Esophagus (tissue), 2 donors: ENCODE results near the gene MAGT1. TPM values are rescaled to one million over a fixed set of nuclear protein-coding genes. Genes with fewer than 3 reads are reported as not detected.
A peak's percentile ranks its signal among the peaks of the same experiment; 100 is the strongest.

ENCODE experiments used
- H3K27ac ChIP-seq, 2 donors: one replicate each; pipeline ENCODE4 v1.5.1; 2013; ENCODE audit warnings: low read depth in 2 of 2, mild to moderate bottlenecking in 2 of 2, inconsistent platforms in 1 of 2, low read length in 1 of 2, moderate library complexity in 1 of 2
- H3K27me3 ChIP-seq, 2 donors: one replicate each; pipeline ENCODE4 v1.6.1; 2013; ENCODE audit warnings: low read length in 2 of 2, control low read depth in 1 of 2, mild to moderate bottlenecking in 1 of 2; ENCODE audit not compliant: insufficient read depth in 2 of 2, control insufficient read depth in 1 of 2
- H3K36me3 ChIP-seq, 2 donors: one replicate each; pipeline ENCODE4 v1.6.1; 2013; ENCODE audit warnings: low read length in 1 of 2; ENCODE audit not compliant: control insufficient read depth in 2 of 2, insufficient read depth in 2 of 2
- H3K4me1 ChIP-seq, 2 donors: one replicate each; pipeline ENCODE4 v1.6.1; 2013; ENCODE audit warnings: low read length in 1 of 2; ENCODE audit not compliant: control insufficient read depth in 2 of 2, insufficient read depth in 2 of 2
- H3K4me3 ChIP-seq, 2 donors: one replicate each; pipeline ENCODE4 v1.5.1; 2013; ENCODE audit warnings: low read length in 2 of 2, mild to moderate bottlenecking in 2 of 2, low read depth in 1 of 2, moderate library complexity in 1 of 2
- H3K9me3 ChIP-seq, 2 donors: one replicate each; pipeline ENCODE4 v1.6.1; 2013; ENCODE audit warnings: mild to moderate bottlenecking in 2 of 2, low read depth in 1 of 2, low read length in 1 of 2, moderate library complexity in 1 of 2; ENCODE audit not compliant: control insufficient read depth in 2 of 2, insufficient read depth in 1 of 2
- WGBS, 2 donors: extraction: QIAGEN DNeasy Blood & Tissue Kit; methylation state at CpG; one replicate each; pipeline ENCODE4 v1.1.7; 2013; 5-methylcytosine and 5-hydroxymethylcytosine counted together
- polyA plus RNA-seq, 2 donors: library from polyadenylated mRNA; stranded (reverse); fragments of 200-250 nt; gene quantifications; one replicate each; pipeline ENCODE4 v1.2.3, GENCODE V29; 2013
- donor health status: healthy with polysubstance abuse.
- donor health status: Bipolar disorder and iron deficiency.

The MAGT1 gene
- polyA plus RNA-seq, 2 donors = 12.8 to 17.7 TPM

- Histone ChIP-seq H3K27me3 (no peaks in the 10 kb centered on the region), H3K9me3 (no peaks in the 10 kb centered on the region), H3K4me3 (no peak overlapping the region), H3K27ac (no peak overlapping the region), H3K36me3 (no peaks in the 10 kb centered on the region), H3K4me1 (no peaks in the 10 kb centered on the region)
- WGBS, 2 donors = 20 to 69% methylated on average over 2 of the region's 2 CpGs
Observed at GRCh38 chrX:77788050-77788449, 107.2 kb downstream of the MAGT1 start.

GRCh38 chrX:77786365-77786680 lies 108.9 kb downstream of the MAGT1 start:
- WGBS, 2 donors = 10 to 31% methylated on average over 5 of the region's 5 CpGs
- Histone ChIP-seq H3K27ac (peak overlapping the region; percentile 68 to 70), H3K9me3 (no peaks in the 10 kb centered on the region), H3K36me3 (no peaks in the 10 kb centered on the region), H3K4me1 (no peaks in the 10 kb centered on the region), H3K27me3 (no peaks in the 10 kb centered on the region), H3K4me3 (peak overlapping the region; percentile 59 to 62)

- H3K27me3 ChIP-seq = no peaks in the 10 kb centered on the region
- 0 to 27% methylated on average over 53 to 60 of the region's 61 CpGs for WGBS, 2 donors
- no peaks in the 10 kb centered on the region for H3K9me3 ChIP-seq
- peak within 1 kb of the TSS; percentile 68 to 70 for H3K27ac ChIP-seq
- no peaks in the 10 kb centered on the region for H3K4me1 ChIP-seq
- H3K36me3 ChIP-seq = no peaks in the 10 kb centered on the region
- peak within 1 kb of the TSS; percentile 59 to 62 for H3K4me3 ChIP-seq
Observed at GRCh38 chrX:77785486-77786364, 109.5 kb downstream of the MAGT1 start, which contains the start of gene ATRX. Gene ATRX, minus strand, starts transcription at chrX:77786216. Its CDS starts 215 bp downstream, at chrX:77786001.

- Histone ChIP-seq H3K4me1 (no peaks in the 10 kb centered on the region), H3K27ac (no peak overlapping the region), H3K27me3 (no peaks in the 10 kb centered on the region), H3K4me3 (no peak overlapping the region), H3K9me3 (no peaks in the 10 kb centered on the region), H3K36me3 (no peaks in the 10 kb centered on the region)
- whole genome bisulfite sequencing, 2 donors = 59 to 66% methylated on average over 3 of the region's 3 CpGs
Observed at GRCh38 chrX:77779695-77780094, 115.5 kb downstream of the MAGT1 start.

GRCh38 chrX:77776659-77777058 lies 118.6 kb downstream of the MAGT1 start:
- no peak overlapping the region for H3K27ac ChIP-seq
- H3K4me3 ChIP-seq = no peak overlapping the region
- no peaks in the 10 kb centered on the region for H3K27me3 ChIP-seq
- WGBS, 2 donors = 31 to 46% methylated on average over 2 of the region's 2 CpGs
- H3K4me1 ChIP-seq = no peaks in the 10 kb centered on the region
- H3K36me3 ChIP-seq = no peaks in the 10 kb centered on the region
- H3K9me3 ChIP-seq = no peaks in the 10 kb centered on the region

Other genes starting within 250 kb of the MAGT1 start
- gene ATRX, start 109.2 kb downstream of the MAGT1 start, polyA plus RNA-seq = 10 to 100 TPM in 1 of 2 donors, 1 to 10 TPM in 1; 7.4 to 12.3 TPM
- gene COX7B, start 4.0 kb upstream of the MAGT1 start, polyA plus RNA-seq = 1,000 to 10,000 TPM in 1 of 2 donors, 100 to 1,000 TPM in 1; 982 to 1,162 TPM
- gene ATP7A, start 15.3 kb upstream of the MAGT1 start, polyA plus RNA-seq = 1 to 10 TPM; 2.1 to 2.7 TPM
- not detected for gene PGAM4, start 74.2 kb upstream of the MAGT1 start, polyA plus RNA-seq
- 100 to 1,000 TPM in 1 of 2 donors, 10 to 100 TPM in 1; 86.0 to 238 TPM for gene PGK1, start 208.8 kb upstream of the MAGT1 start, polyA plus RNA-seq
- 10 to 100 TPM; 10.6 to 10.9 TPM for gene TAF9B, start 244.2 kb upstream of the MAGT1 start, polyA plus RNA-seq